ENCODE measurements around the gene SRRM1.

Gene SRRM1

GRCh38 chr1:24642481-24643362 lies at the start of gene SRRM1:
TSS of gene SRRM1 (plus strand) at chr1:24643302. CDS start at chr1:24643327, 25 bp downstream.
- peak; percentile 98 for DNase-seq

- no peak for DNase-seq
Measured at GRCh38 chr1:24594328-24594598, 48.8 kb upstream of the SRRM1 start.

- DNase-seq: no peak
Measured at GRCh38 chr1:24596401-24596880, 46.7 kb upstream of the SRRM1 start.

DNA sequence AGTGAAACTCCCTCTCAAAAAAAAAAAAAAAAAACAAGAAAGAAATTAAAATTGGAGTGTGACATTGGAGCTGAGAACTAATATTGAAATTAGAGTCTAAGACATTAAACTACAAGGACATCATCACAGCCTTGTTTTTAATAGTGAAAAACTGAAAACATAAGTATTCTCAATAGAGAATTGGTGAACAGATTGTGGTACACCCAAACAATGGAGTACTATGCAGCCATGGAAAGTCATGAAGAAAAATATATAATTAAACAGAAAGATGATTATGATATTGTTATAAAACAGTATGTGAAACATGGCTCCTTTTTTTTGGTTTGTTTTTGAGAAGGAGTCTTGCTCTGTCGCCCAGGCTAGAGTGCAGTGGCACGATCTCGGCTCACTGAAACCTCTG lies 43.8 kb upstream of the SRRM1 start:
- DNase-seq: no peak

GRCh38 chr1:24600551-24600950 lies 42.6 kb upstream of the SRRM1 start:
- no peak for DNase-seq

GRCh38 chr1:24605534-24606295 lies 37.4 kb upstream of the SRRM1 start:
- no peak for DNase-seq

- no peak for DNase-seq
Measured at GRCh38 chr1:24606296-24606605, 36.9 kb upstream of the SRRM1 start.

DNA sequence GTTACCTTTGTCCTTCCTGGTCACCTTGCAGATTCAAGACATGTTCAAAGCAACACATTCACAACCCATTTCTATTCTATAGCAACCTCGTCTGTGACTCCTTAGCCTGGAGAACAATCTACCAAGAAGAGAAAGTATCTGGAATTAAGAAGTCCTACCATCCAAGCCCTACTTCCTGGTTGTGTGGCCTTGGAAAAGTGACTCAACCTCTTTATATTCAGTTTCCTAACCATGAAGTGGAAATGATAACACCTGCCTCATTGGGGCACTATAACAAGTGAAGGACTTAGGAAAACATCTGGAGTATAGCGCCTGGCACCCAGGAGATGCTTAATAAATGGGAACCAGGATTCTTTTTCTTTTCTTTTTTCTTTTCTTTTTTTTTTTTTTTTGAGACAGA lies 36.5 kb upstream of the SRRM1 start:
- no peak for DNase-seq

- no peak for DNase-seq
Measured at GRCh38 chr1:24609949-24610517, 33.1 kb upstream of the SRRM1 start.

- DNase-seq: no peak
Measured at GRCh38 chr1:24619376-24619775, 23.7 kb upstream of the SRRM1 start.

DNA sequence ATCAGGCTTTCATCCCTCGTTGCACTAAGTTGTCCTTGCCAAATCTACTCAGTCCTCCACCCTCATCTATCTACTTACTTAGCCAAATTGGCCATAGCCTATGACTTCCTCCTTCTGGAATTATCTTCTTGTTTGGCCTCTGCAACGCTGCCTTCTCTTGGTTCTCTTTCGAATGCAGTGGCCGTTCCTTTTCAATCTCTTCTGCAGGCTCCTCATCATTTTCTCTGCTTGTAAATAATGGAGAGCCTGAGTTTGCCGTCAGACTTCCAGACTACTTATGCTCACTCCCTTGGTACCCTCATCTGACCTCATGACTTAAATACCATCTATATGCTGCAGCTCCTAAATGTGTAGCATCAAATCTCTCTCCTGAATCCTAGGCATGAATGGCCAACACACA lies 22.4 kb upstream of the SRRM1 start:
- DNase-seq: no peak

GRCh38 chr1:24621121-24621520 lies 22.0 kb upstream of the SRRM1 start:
- no peak for DNase-seq

DNA sequence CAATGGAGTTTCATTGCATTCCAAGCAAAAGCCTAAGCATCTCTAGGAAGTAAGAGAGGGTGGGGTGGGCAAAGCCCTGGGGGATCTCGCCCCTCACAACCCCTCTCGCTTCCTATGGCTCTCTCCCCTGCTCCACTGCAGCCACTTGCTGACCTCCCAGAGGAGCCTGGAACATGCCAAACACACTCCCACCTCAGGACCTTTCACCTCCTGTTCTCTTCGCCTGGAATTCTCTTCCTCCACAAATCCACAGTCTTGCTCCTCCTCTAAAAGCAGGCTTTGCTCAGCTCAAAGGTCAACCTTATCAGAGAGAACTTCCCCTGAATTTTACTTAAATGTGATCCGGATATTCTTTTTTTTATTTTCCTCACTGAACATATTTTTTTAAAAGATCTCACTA lies 20.9 kb upstream of the SRRM1 start:
- no peak for DNase-seq

DNA sequence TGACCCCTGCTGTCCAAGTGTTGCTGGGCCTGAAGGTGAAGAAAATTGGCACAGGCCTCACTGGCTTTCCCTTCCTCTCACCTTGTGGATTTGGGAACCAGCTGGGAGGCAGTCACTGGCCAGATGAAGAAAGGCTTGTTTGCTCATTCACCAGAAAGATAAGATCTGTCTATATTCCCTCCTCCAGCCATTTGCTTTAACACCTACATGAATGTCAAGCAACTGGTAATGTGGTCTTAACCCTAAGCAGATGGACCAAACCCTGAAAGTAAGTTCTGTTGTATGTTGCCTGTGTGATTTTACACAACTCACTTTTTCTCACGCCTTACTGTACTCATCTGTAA lies 10.3 kb upstream of the SRRM1 start:
- no peak for DNase-seq

DNA sequence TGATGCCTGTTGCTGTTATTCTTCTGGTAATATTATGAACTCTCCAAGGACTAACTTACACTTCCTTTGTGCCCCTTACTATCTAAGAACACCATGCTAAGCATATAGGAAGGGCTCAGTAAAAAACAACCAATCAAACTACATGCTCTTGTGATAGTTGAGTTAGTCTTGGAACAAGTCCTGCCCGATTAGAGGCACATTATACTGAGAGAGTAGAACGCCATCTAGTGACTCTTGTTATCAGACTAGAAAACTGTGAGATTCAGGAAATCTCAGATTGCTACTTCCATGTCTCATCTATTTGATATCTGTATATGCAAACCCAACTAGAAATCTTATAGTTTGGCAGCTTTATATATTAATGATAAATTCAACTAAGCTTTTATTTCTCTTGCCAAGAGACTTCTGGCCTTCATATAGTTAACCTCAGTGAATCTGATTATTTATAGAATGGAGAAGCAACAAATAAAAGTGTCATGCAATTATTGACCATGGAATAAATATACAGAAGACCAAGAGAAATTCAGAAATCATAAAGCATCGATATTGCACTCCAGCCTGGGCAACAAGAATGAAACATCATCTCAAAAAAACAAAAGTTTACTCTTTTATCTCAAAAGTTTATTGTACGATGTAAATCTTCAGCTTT lies 7.8 kb upstream of the SRRM1 start:
- no peak for DNase-seq

GRCh38 chr1:24636661-24637357 lies 6.3 kb upstream of the SRRM1 start:
- DNase-seq: no peak

- DNase-seq: no peak
Measured at GRCh38 chr1:24639094-24639493, 4.0 kb upstream of the SRRM1 start.

DNA sequence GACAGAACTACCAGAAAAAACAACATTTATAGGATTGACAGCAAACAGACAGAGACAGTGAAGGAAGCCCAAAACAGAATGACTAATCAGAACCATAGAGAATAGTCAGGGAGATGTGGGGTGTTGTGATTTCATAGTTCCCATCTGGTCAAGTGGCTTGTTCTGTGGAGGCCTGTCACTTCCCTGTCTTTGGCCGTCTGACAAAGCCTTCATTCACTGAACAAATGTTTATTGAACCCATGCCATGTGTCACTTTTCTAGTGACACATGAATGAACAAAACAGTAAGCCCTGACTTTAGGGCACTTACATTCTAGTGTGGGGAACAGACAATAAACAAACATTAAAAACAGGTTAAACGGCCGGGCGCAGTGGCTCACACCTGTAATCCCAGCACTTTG lies 3.2 kb upstream of the SRRM1 start:
- no peak for DNase-seq

DNA sequence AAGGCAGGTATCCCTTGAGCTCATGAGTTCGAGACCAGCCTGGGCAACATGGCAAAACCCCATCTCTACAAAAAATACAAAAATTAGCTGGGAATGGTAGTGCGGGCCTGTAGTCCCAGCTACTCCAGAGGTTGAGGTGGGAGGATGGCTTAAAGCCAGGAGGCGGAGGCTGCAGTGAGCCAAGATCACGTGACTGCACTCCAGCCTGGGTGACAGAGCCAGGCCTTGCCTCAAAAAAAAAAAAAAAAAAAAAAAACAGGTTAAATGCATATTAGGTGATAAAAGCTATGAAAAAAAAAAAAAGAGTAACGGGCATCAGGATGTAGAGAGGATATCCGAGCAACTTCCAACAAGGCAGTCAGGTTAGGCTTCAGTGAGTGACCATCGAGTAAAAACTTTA lies 2.8 kb upstream of the SRRM1 start:
- DNase-seq: no peak

- no peak for DNase-seq
Measured at GRCh38 chr1:24641646-24642151, 1.4 kb upstream of the SRRM1 start.

DNA sequence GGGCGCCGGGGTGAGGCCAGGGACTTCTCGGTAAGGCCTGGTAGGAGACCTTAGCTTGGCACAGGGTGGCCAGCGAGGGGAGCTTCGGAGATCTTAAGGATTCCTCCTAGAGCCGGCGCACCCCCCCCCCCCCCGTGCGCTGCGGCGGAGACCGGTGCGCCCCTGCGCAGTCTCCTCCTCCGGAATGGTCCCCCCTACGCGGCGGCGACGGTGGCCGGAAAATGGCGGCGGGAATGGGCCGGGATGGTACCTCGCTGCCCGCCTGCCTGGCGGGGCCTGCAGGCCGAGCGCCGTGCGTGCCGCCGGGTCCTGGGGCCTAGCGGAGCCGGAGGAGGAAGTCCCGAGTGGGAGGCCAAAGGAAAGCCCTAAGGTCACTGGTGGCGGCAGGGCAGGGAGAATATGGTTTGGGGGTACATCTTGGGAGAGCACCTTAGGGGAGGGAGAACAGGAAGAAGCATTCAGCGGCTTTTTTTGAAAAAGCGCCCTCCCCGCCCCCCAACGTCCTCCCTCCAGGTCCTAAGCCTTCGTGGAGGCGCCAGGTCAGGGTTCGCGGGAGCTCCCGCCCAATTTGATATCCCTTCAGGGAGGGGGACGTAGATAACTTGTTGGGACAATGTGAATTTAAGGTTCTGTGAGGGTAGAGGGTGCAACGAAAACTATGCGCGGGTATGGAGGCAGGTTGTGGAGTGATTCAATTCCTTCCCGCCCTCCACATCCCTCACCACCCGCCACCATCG lies 429 bp downstream of the SRRM1 start:
- DNase-seq: no peak

- no peak for DNase-seq
Measured at GRCh38 chr1:24644100-24644384, 940 bp downstream of the SRRM1 start.
